Neuronal stem cell (in vitro differentiated cells): ENCODE data around the gene GGCX.
A peak's percentile ranks its signal among the peaks of the same experiment; 100 is the strongest.

Source experiments
- DNase-seq: peaks from one replicate; pipeline ENCODE4 v3.0.0-alpha.2; 2013; ENCODE audit warnings: low spot score
- H2AFZ ChIP-seq: one replicate; pipeline ENCODE4 v1.6.1; 2013; ENCODE audit warnings: mild to moderate bottlenecking, low read length, inconsistent platforms
- H2AK5ac ChIP-seq: 2 replicates; pipeline ENCODE4 v1.6.1; 2013; ENCODE audit warnings: low read depth, mild to moderate bottlenecking, inconsistent platforms, low read length, moderate library complexity, mixed read lengths
- H2BK120ac ChIP-seq: 2 replicates; pipeline ENCODE4 v1.6.1; 2013; ENCODE audit warnings: low read depth, mild to moderate bottlenecking, inconsistent platforms, low read length, moderate library complexity, mixed read lengths
- H2BK12ac ChIP-seq: one replicate; pipeline ENCODE4 v1.6.1; 2013; ENCODE audit warnings: low read length, inconsistent platforms
- H2BK15ac ChIP-seq: 2 replicates; pipeline ENCODE4 v1.6.1; 2013; ENCODE audit warnings: mild to moderate bottlenecking, low read length, inconsistent platforms, mixed read lengths
- H2BK5ac ChIP-seq: one replicate; pipeline ENCODE4 v1.6.1; 2013; ENCODE audit warnings: inconsistent platforms, mild to moderate bottlenecking, low read length, moderate library complexity
- H3K14ac ChIP-seq: one replicate; pipeline ENCODE4 v1.6.1; 2013; ENCODE audit warnings: low read length, inconsistent platforms
- H3K18ac ChIP-seq: 2 replicates; pipeline ENCODE4 v1.6.1; 2013; ENCODE audit warnings: low read length, inconsistent platforms
- H3K23ac ChIP-seq: 2 replicates; pipeline ENCODE4 v1.6.1; 2013; ENCODE audit warnings: low read depth, mild to moderate bottlenecking, mixed read lengths, low read length, inconsistent platforms; ENCODE audit not compliant: poor library complexity
- H3K27ac ChIP-seq: replicated peaks from 3 replicates; pipeline ENCODE4 v1.5.1; 2013; ENCODE audit warnings: low read length, inconsistent platforms
- H3K27me3 ChIP-seq, 3 experiments: 2 replicates each; pipeline ENCODE4 v1.6.1; 2013; ENCODE audit warnings: low read length in 3 of 3, mild to moderate bottlenecking in 2 of 3, inconsistent platforms in 1 of 3, low read depth in 1 of 3, mixed read lengths in 1 of 3, moderate library complexity in 1 of 3; ENCODE audit not compliant: control insufficient read depth in 3 of 3, insufficient read depth in 3 of 3
- H3K36me3 ChIP-seq, 2 donors: replicated peaks in 1 of 2; 2 replicates each; pipeline ENCODE4 v1.6.1; 2013; ENCODE audit warnings: low read length in 2 of 2; ENCODE audit not compliant: control insufficient read depth in 2 of 2, insufficient read depth in 2 of 2
- H3K4ac ChIP-seq: 2 replicates; pipeline ENCODE4 v1.6.1; 2013; ENCODE audit warnings: inconsistent platforms, mild to moderate bottlenecking, low read length, moderate library complexity
- H3K4me1 ChIP-seq, 2 donors: 1 replicate in 1 of 2; 2 replicates in 1 of 2; pipeline ENCODE4 v1.6.1; 2013; ENCODE audit warnings: low read length in 2 of 2, low read depth in 1 of 2; ENCODE audit not compliant: control insufficient read depth in 2 of 2, insufficient read depth in 1 of 2
- H3K4me2 ChIP-seq: one replicate; pipeline ENCODE4 v1.6.1; 2013; ENCODE audit warnings: mild to moderate bottlenecking, low read length, inconsistent platforms; ENCODE audit not compliant: insufficient read depth, poor library complexity, severe bottlenecking
- H3K4me3 ChIP-seq, 2 donors: 2 replicates each; pipeline ENCODE4 v1.5.1; 2013; ENCODE audit warnings: low read length in 2 of 2, mild to moderate bottlenecking in 2 of 2, inconsistent platforms in 1 of 2, moderate library complexity in 1 of 2
- H3K79me1 ChIP-seq: one replicate; pipeline ENCODE4 v1.6.1; 2013; ENCODE audit warnings: low read depth, mild to moderate bottlenecking, inconsistent platforms, low read length, moderate library complexity
- H3K9ac ChIP-seq: one replicate; pipeline ENCODE4 v1.6.1; 2013; ENCODE audit warnings: mild to moderate bottlenecking, low read depth, low read length, inconsistent platforms; ENCODE audit not compliant: poor library complexity
- H3K9me3 ChIP-seq, 2 donors: replicated peaks in 1 of 2; 2 replicates each; pipeline versions ENCODE3 to v1.6.1; 2013; ENCODE audit warnings: low read length in 2 of 2, mild to moderate bottlenecking in 2 of 2, inconsistent platforms in 1 of 2, low read depth in 1 of 2, mixed read lengths in 1 of 2, moderate library complexity in 1 of 2; ENCODE audit not compliant: control insufficient read depth in 2 of 2, insufficient read depth in 1 of 2
- H4K8ac ChIP-seq: one replicate; pipeline ENCODE4 v1.6.1; 2013; ENCODE audit warnings: low read depth, mild to moderate bottlenecking, inconsistent platforms, low read length, moderate library complexity
- H4K91ac ChIP-seq: one replicate; pipeline ENCODE4 v1.6.1; 2013; ENCODE audit warnings: low read length, low read depth, mild to moderate bottlenecking, inconsistent platforms; ENCODE audit not compliant: poor library complexity
- WGBS, 2 donors: extraction: QIAGEN DNeasy Blood & Tissue Kit; methylation state at CpG; one replicate each; pipeline ENCODE4 v1.1.7; 2013; ENCODE audit warnings: missing lambda C conversion rate in 2 of 2, mixed read lengths in 1 of 2; ENCODE audit not compliant: insufficient read length in 2 of 2, insufficient replicate concordance in 1 of 2; ENCODE audit errors: extremely low coverage in 2 of 2; 5-methylcytosine and 5-hydroxymethylcytosine counted together

The GGCX gene

GRCh38 chr2:85538507-85539360, 22.6 kb downstream of the GGCX start, which contains the start of gene MAT2A:
MAT2A (plus strand) TSS chr2:85539168; CDS start chr2:85539288, 120 bp downstream.
- H3K23ac ChIP-seq = peak within 1 kb of the TSS; percentile 100
- peak within 1 kb of the TSS; percentile 97 for H3K4me2 ChIP-seq
- H3K18ac ChIP-seq = peak within 1 kb of the TSS; percentile 100
- no peaks in the 10 kb centered on the region for H3K27me3 ChIP-seq
- H3K4me3 ChIP-seq = peak within 1 kb of the TSS; percentile 98 to 99
- peak within 1 kb of the TSS; percentile 93 for H2BK15ac ChIP-seq
- H3K79me1 ChIP-seq = peaks cover 2% of the 10 kb centered on the region
- H3K27ac ChIP-seq = peak within 1 kb of the TSS; percentile 100
- H4K8ac ChIP-seq = peak within 1 kb of the TSS; percentile 58
- peak within 1 kb of the TSS; percentile 92 for H3K14ac ChIP-seq
- H3K9me3 ChIP-seq = no peaks in the 10 kb centered on the region
- peak within 1 kb of the TSS; percentile 95 for H4K91ac ChIP-seq
- peak within 1 kb of the TSS; percentile 100 for H3K9ac ChIP-seq
- H2AFZ ChIP-seq = peak within 1 kb of the TSS; percentile 98
- H2BK12ac ChIP-seq = peak within 1 kb of the TSS; percentile 82
- H3K36me3 ChIP-seq = peaks cover 19 to 42% of the 10 kb centered on the region in 2 donors
- H2BK120ac ChIP-seq = peak within 1 kb of the TSS; percentile 98
- H3K4ac ChIP-seq = peak within 1 kb of the TSS; percentile 99
- no CpG with 5 or more reads among the region's 92 CpGs for WGBS, 2 donors
- peaks cover 10 to 17% of the 10 kb centered on the region in 2 donors for H3K4me1 ChIP-seq
- peak within 1 kb of the TSS; percentile 99 for H2AK5ac ChIP-seq
- peak within 1 kb of the TSS; percentile 99 for H2BK5ac ChIP-seq
- DNase-seq = peak; percentile 94

DNA sequence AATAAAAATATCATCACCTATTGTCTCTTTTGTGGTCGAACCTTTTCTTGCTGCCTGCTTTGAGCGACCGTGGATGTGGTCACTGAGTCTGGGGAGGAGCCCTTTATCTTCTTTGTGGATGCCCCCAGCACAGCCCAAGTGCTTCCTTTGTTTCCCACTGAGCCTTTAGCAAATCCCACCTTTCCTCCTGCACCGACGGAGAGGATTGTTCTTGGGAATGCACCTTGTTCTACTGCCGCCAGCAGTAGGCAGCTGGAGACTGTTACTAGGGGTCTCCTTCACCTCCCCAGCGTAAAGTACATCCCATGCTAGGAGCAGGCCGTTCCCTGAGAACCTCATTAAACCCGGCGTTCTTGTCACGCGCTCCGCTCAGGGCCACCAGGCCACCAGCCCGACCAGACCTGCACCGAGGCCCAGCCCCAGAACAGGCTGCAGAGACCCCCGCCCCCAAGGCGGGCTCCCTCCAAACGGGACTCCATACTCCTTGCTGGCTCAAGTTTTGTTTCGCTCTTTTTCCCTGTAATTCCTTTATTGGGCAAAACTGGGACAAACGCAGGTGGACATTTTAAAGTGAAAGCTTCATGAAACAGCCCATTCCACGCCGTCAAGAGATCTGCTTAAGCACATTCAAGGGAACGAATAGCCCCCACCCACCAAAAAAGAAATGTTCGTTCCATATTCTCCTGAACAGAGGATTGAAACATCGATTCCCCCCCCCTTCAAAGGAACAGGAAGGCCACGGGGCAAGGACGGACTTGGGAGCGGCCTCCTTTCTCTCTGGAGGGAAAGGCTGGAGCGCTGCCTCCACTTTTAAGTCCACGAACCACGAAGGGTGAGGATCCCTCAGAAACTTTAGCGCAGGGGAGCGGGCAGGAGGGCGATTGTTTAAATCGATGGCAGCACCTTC, 23.4 kb downstream of the GGCX start:
- Histone ChIP-seq H3K4me3 (peak overlapping the region; percentile 86 to 98), H2BK12ac (peak overlapping the region; percentile 82), H2BK5ac (peak overlapping the region; percentile 99), H3K9me3 (no peaks in the 10 kb centered on the region), H4K91ac (peak overlapping the region; percentile 95), H3K4me1 (peaks cover 10 to 17% of the 10 kb centered on the region in 2 donors), H3K36me3 (peaks cover 15 to 34% of the 10 kb centered on the region in 2 donors), H3K79me1 (peaks cover 2% of the 10 kb centered on the region), H2BK120ac (peak overlapping the region; percentile 98), H3K27me3 (no peaks in the 10 kb centered on the region), H3K23ac (peak overlapping the region; percentile 100), H2AK5ac (peak overlapping the region; percentile 64), H4K8ac (no peak overlapping the region), H3K4me2 (peak overlapping the region; percentile 97), H3K14ac (peak overlapping the region; percentile 84), H3K27ac (peak overlapping the region; percentile 100), H2BK15ac (peak overlapping the region; percentile 93), H2AFZ (peak overlapping the region; percentile 98), H3K9ac (peak overlapping the region; percentile 80), H3K4ac (peak overlapping the region; percentile 69), H3K18ac (peak overlapping the region; percentile 99)
- DNase-seq = peak; percentile 51
- WGBS, 2 donors = no CpG with 5 or more reads among the region's 35 CpGs

DNA sequence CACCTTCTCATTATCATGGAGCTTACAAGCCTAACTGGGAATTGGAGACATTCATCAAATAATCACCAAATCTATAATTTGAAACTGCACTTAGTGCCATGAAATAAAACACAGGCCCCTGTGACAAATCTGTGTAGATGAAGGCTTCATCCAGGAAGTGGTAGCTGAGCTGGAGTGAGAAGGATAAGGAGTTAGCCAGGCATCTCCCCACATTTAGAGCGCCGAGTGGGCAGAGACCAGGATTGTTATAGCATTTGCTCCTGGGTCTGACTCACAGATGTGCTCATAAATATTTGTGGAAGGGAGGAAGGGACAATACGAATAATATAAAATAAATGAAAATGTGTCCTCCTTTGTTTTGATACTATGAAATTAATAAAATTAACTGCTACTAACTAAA, 24.8 kb downstream of the GGCX start:
- H2BK12ac ChIP-seq = no peak overlapping the region
- no peak overlapping the region for H2AFZ ChIP-seq
- no peaks in the 10 kb centered on the region for H3K27me3 ChIP-seq
- no peaks in the 10 kb centered on the region for H3K9me3 ChIP-seq
- H3K18ac ChIP-seq = no peak overlapping the region
- no peak overlapping the region for H3K9ac ChIP-seq
- H3K27ac ChIP-seq = no peak overlapping the region
- H3K36me3 ChIP-seq = peaks cover 3 to 20% of the 10 kb centered on the region in 2 donors
- H4K91ac ChIP-seq = no peak overlapping the region
- no peak overlapping the region for H3K4me3 ChIP-seq
- no peak overlapping the region for H3K14ac ChIP-seq
- no peak for DNase-seq
- H3K4me1 ChIP-seq = peaks cover 6 to 10% of the 10 kb centered on the region in 2 donors
- no peak overlapping the region for H4K8ac ChIP-seq
- H3K23ac ChIP-seq = no peak overlapping the region
- no peak overlapping the region for H3K4me2 ChIP-seq
- H2BK120ac ChIP-seq = no peak overlapping the region
- H3K4ac ChIP-seq = no peak overlapping the region
- H2BK15ac ChIP-seq = no peak overlapping the region
- no peak overlapping the region for H2AK5ac ChIP-seq
- no CpG with 5 or more reads among the region's 3 CpGs for WGBS, 2 donors
- H3K79me1 ChIP-seq = no peaks in the 10 kb centered on the region
- H2BK5ac ChIP-seq = no peak overlapping the region
